OCI-LY1 (cell line): ENCODE measurements around the gene GPR108.

Experiments
- CTCF ChIP-seq: fragments of 200-600 bp; sonication (generic), shearing (Covaris generic); IDR thresholded peaks from 2 replicates; pipeline ENCODE4 v1.5.1; 2017; ENCODE audit warnings: mild to moderate bottlenecking, antibody characterized with exemption, low read length, moderate library complexity, mixed read lengths
- EZH2 ChIP-seq: fragments of 200-600 bp; sonication (generic), shearing (Covaris generic); IDR thresholded peaks from 2 replicates; pipeline ENCODE4 v1.8.0; 2017; ENCODE audit warnings: borderline replicate concordance, mixed run types, mild to moderate bottlenecking, antibody characterized with exemption, low read length, moderate library complexity, mixed read lengths

DNA sequence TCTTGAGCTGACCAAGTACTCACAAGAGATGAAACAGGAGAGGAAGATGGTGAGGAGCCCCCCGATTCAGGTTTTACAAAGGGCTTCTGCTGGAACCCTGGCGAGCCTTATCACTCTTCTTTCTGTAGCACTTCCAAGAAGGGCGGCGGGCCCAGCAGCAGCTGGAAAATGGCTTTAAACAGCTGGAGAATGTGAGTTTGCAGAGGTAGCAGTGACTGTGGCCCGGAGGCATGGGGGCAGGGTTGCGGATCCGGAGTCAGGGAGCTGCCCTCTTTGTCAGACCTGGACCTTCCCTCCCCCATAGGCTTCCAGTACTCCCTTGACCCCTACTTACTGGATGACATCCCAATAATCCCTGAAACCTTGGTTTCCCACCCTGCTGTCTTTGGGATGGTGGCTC is 5.7 kb upstream of the GPR108 start:
- TF ChIP-seq CTCF (no peak), EZH2 (no peak)
